Measurements from ENCODE around the gene MTMR6.

MTMR6 gene

GRCh38 chr13:25292301-25292700 lies 5.0 kb upstream of the MTMR6 start:
- H3K4me3 Mint-ChIP-seq = no peak overlapping the region
- H3K36me3 Mint-ChIP-seq (ENCODE audit: low read depth) = no peaks in the 10 kb centered on the region
- peaks cover 32% of the 10 kb centered on the region for H3K27me3 Mint-ChIP-seq
- peaks cover 4% of the 10 kb centered on the region for H3K4me1 Mint-ChIP-seq (ENCODE audit: low read depth)
- no peaks in the 10 kb centered on the region for H3K9me3 Mint-ChIP-seq
- H3K27ac Mint-ChIP-seq = no peak overlapping the region

GRCh38 chr13:25291691-25292090 lies 4.4 kb upstream of the MTMR6 start:
- no peaks in the 10 kb centered on the region for H3K36me3 Mint-ChIP-seq (ENCODE audit: low read depth)
- peaks cover 26% of the 10 kb centered on the region for H3K27me3 Mint-ChIP-seq
- no peaks in the 10 kb centered on the region for H3K9me3 Mint-ChIP-seq
- no peak overlapping the region for H3K27ac Mint-ChIP-seq
- peaks cover 4% of the 10 kb centered on the region for H3K4me1 Mint-ChIP-seq (ENCODE audit: low read depth)
- no peak overlapping the region for H3K4me3 Mint-ChIP-seq

- Mint-ChIP-seq H3K27ac (no peak overlapping the region), H3K27me3 (peaks cover 17% of the 10 kb centered on the region), H3K4me1 (ENCODE audit: low read depth) (peaks cover 25% of the 10 kb centered on the region), H3K9me3 (no peaks in the 10 kb centered on the region), H3K36me3 (ENCODE audit: low read depth) (peaks cover 4% of the 10 kb centered on the region), H3K4me3 (no peak overlapping the region)
These were observed 1.7 kb upstream of the MTMR6 start for GRCh38 chr13:25288966-25289365.

- Mint-ChIP-seq H3K9me3 (no peaks in the 10 kb centered on the region), H3K4me3 (peak overlapping the region; percentile 90), H3K27ac (peak overlapping the region; percentile 90), H3K27me3 (peaks cover 16% of the 10 kb centered on the region), H3K4me1 (ENCODE audit: low read depth) (peaks cover 49% of the 10 kb centered on the region), H3K36me3 (ENCODE audit: low read depth) (peaks cover 4% of the 10 kb centered on the region)
These were observed 850 bp downstream of the MTMR6 start for GRCh38 chr13:25286308-25286968.

- Mint-ChIP-seq H3K9me3 (no peaks in the 10 kb centered on the region), H3K27me3 (no peaks in the 10 kb centered on the region), H3K4me1 (ENCODE audit: low read depth) (peaks cover 86% of the 10 kb centered on the region), H3K27ac (peak overlapping the region; percentile 87), H3K36me3 (ENCODE audit: low read depth) (peaks cover 9% of the 10 kb centered on the region), H3K4me3 (peak overlapping the region; percentile 54)
These were observed 5.4 kb downstream of the MTMR6 start for GRCh38 chr13:25281935-25282332.

GRCh38 chr13:25281193-25281934 lies 5.9 kb downstream of the MTMR6 start:
- Mint-ChIP-seq H3K4me1 (ENCODE audit: low read depth) (peaks cover 89% of the 10 kb centered on the region), H3K4me3 (peak overlapping the region; percentile 54), H3K9me3 (no peaks in the 10 kb centered on the region), H3K36me3 (ENCODE audit: low read depth) (peaks cover 7% of the 10 kb centered on the region), H3K27me3 (no peaks in the 10 kb centered on the region), H3K27ac (peak overlapping the region; percentile 87)

- Mint-ChIP-seq H3K4me3 (no peak overlapping the region), H3K27me3 (no peaks in the 10 kb centered on the region), H3K4me1 (ENCODE audit: low read depth) (peaks cover 87% of the 10 kb centered on the region), H3K27ac (peak overlapping the region; percentile 72), H3K36me3 (ENCODE audit: low read depth) (peaks cover 5% of the 10 kb centered on the region), H3K9me3 (no peaks in the 10 kb centered on the region)
These were observed 6.9 kb downstream of the MTMR6 start for GRCh38 chr13:25280396-25280795.

- Mint-ChIP-seq H3K27ac (peak overlapping the region; percentile 9), H3K4me1 (ENCODE audit: low read depth) (peaks cover 55% of the 10 kb centered on the region), H3K4me3 (no peak overlapping the region), H3K27me3 (no peaks in the 10 kb centered on the region), H3K36me3 (ENCODE audit: low read depth) (peaks cover 11% of the 10 kb centered on the region), H3K9me3 (no peaks in the 10 kb centered on the region)
These were observed 10.5 kb downstream of the MTMR6 start for GRCh38 chr13:25276748-25277147.

GRCh38 chr13:25268561-25268960 lies 18.7 kb downstream of the MTMR6 start:
- peaks cover 39% of the 10 kb centered on the region for H3K36me3 Mint-ChIP-seq (ENCODE audit: low read depth)
- H3K9me3 Mint-ChIP-seq = no peaks in the 10 kb centered on the region
- no peak overlapping the region for H3K4me3 Mint-ChIP-seq
- H3K27ac Mint-ChIP-seq = no peak overlapping the region
- H3K4me1 Mint-ChIP-seq (ENCODE audit: low read depth) = no peaks in the 10 kb centered on the region
- H3K27me3 Mint-ChIP-seq = no peaks in the 10 kb centered on the region

- no peaks in the 10 kb centered on the region for H3K4me1 Mint-ChIP-seq (ENCODE audit: low read depth)
- H3K27me3 Mint-ChIP-seq = no peaks in the 10 kb centered on the region
- H3K36me3 Mint-ChIP-seq (ENCODE audit: low read depth) = peaks cover 39% of the 10 kb centered on the region
- no peak overlapping the region for H3K4me3 Mint-ChIP-seq
- H3K27ac Mint-ChIP-seq = no peak overlapping the region
- H3K9me3 Mint-ChIP-seq = no peaks in the 10 kb centered on the region
These were observed 19.6 kb downstream of the MTMR6 start for GRCh38 chr13:25267715-25268114.

GRCh38 chr13:25266706-25267105 lies 20.6 kb downstream of the MTMR6 start:
- no peaks in the 10 kb centered on the region for H3K27me3 Mint-ChIP-seq
- no peaks in the 10 kb centered on the region for H3K4me1 Mint-ChIP-seq (ENCODE audit: low read depth)
- H3K36me3 Mint-ChIP-seq (ENCODE audit: low read depth) = peaks cover 33% of the 10 kb centered on the region
- no peak overlapping the region for H3K4me3 Mint-ChIP-seq
- no peak overlapping the region for H3K27ac Mint-ChIP-seq
- no peaks in the 10 kb centered on the region for H3K9me3 Mint-ChIP-seq

- no peaks in the 10 kb centered on the region for H3K4me1 Mint-ChIP-seq (ENCODE audit: low read depth)
- no peaks in the 10 kb centered on the region for H3K9me3 Mint-ChIP-seq
- H3K27me3 Mint-ChIP-seq = no peaks in the 10 kb centered on the region
These were observed 25.0 kb downstream of the MTMR6 start for GRCh38 chr13:25262261-25262660.

GRCh38 chr13:25253702-25254101 lies 33.6 kb downstream of the MTMR6 start:
- Mint-ChIP-seq H3K27me3 (no peaks in the 10 kb centered on the region), H3K36me3 (ENCODE audit: low read depth) (peaks cover 52% of the 10 kb centered on the region), H3K4me3 (no peak overlapping the region), H3K4me1 (ENCODE audit: low read depth) (no peaks in the 10 kb centered on the region), H3K9me3 (no peaks in the 10 kb centered on the region), H3K27ac (peak overlapping the region; percentile 32)

More at GRCh38 chr13:25262261-25262660, 25.0 kb downstream of the MTMR6 start:
- Mint-ChIP-seq H3K27ac (no peak overlapping the region), H3K36me3 (ENCODE audit: low read depth) (peaks cover 40% of the 10 kb centered on the region), H3K4me3 (no peak overlapping the region)

GRCh38 chr13:25252752-25253151 lies 34.5 kb downstream of the MTMR6 start:
- Mint-ChIP-seq H3K27me3 (no peaks in the 10 kb centered on the region), H3K9me3 (no peaks in the 10 kb centered on the region), H3K27ac (no peak overlapping the region), H3K4me1 (ENCODE audit: low read depth) (no peaks in the 10 kb centered on the region), H3K4me3 (no peak overlapping the region), H3K36me3 (ENCODE audit: low read depth) (peaks cover 52% of the 10 kb centered on the region)

- H3K9me3 Mint-ChIP-seq = no peaks in the 10 kb centered on the region
- no peak overlapping the region for H3K27ac Mint-ChIP-seq
- H3K36me3 Mint-ChIP-seq (ENCODE audit: low read depth) = peaks cover 46% of the 10 kb centered on the region
- no peak overlapping the region for H3K4me3 Mint-ChIP-seq
- no peaks in the 10 kb centered on the region for H3K27me3 Mint-ChIP-seq
- H3K4me1 Mint-ChIP-seq (ENCODE audit: low read depth) = no peaks in the 10 kb centered on the region
These were observed 35.1 kb downstream of the MTMR6 start for GRCh38 chr13:25252225-25252624.

Data from stimulated activated naive CD8-positive, alpha-beta T cell treated with anti-CD3 and anti-CD28 coated beads, Interleukin-15, Interleukin-2, amounts not matched to agents 100 ng/mL and 50 ng/mL, for 24 hours (primary cell).